NT2/D1 (cell line): ENCODE measurements around the gene GFRA1.

Source experiments
- DNase-seq: peaks from one replicate; pipeline ENCODE4 v3.0.0-alpha.2; 2011; ENCODE audit warnings: low read depth, low spot score
- H3K27me3 ChIP-seq: 2 replicates; pipeline ENCODE4 v1.6.0; 2011; ENCODE audit warnings: mild to moderate bottlenecking; ENCODE audit not compliant: insufficient read length, insufficient read depth
- H3K36me3 ChIP-seq: 2 replicates; pipeline ENCODE4 v1.6.1; 2011; ENCODE audit warnings: mild to moderate bottlenecking, low read length, mixed read lengths; ENCODE audit not compliant: insufficient read depth, insufficient read length
- H3K4me1 ChIP-seq: 2 replicates; pipeline ENCODE4 v1.5.1; 2011; ENCODE audit not compliant: insufficient read depth, insufficient read length
- H3K4me3 ChIP-seq: 2 replicates; pipeline ENCODE4 v1.5.1; 2011; ENCODE audit warnings: low read depth; ENCODE audit not compliant: insufficient read length
- H3K9ac ChIP-seq: 2 replicates; pipeline ENCODE4 v1.6.0; 2011; ENCODE audit warnings: low read depth; ENCODE audit not compliant: insufficient read length
- H3K9me3 ChIP-seq: 2 replicates; pipeline ENCODE4 v1.5.1; 2011; ENCODE audit warnings: mild to moderate bottlenecking, low read length; ENCODE audit not compliant: insufficient read depth
- SUZ12 ChIP-seq: IDR thresholded peaks from 2 replicates; pipeline ENCODE4 v1.6.1; 2011; ENCODE audit not compliant: insufficient read length, insufficient read depth; ENCODE audit errors: extremely low read depth
- YY1 ChIP-seq: IDR thresholded peaks from 2 replicates; pipeline ENCODE4 v1.6.1; 2011; ENCODE audit not compliant: insufficient read length, insufficient read depth
- ZNF274 ChIP-seq: IDR thresholded peaks from 2 replicates; pipeline ENCODE4 v1.6.1; 2011; ENCODE audit warnings: mild to moderate bottlenecking, low read depth, low read length

The GFRA1 gene

GRCh38 chr10:116272440-116273283, at the start of gene GFRA1:
Gene GFRA1, minus strand, starts transcription at chr10:116273206. Its CDS starts 1,177 bp downstream, at chr10:116272029.
- DNase-seq, result no peak
- H3K4me3 ChIP-seq, result peak within 1 kb of the TSS; percentile 61

GRCh38 chr10:116316503-116316902, 43.5 kb upstream of the GFRA1 start:
- H3K4me3 ChIP-seq, result no peak overlapping the region
- no peaks in the 10 kb centered on the region for H3K27me3 ChIP-seq
- no peaks in the 10 kb centered on the region for H3K4me1 ChIP-seq
- TF ChIP-seq ZNF274 (no peak), SUZ12 (no peak), YY1 (no peak)
- no peaks in the 10 kb centered on the region for H3K36me3 ChIP-seq
- H3K9ac ChIP-seq, result no peak overlapping the region
- no peaks in the 10 kb centered on the region for H3K9me3 ChIP-seq
- DNase-seq, result no peak

More at GRCh38 chr10:116272440-116273283, at the start of gene GFRA1:
- no peak for TF ChIP-seq ZNF274
- TF ChIP-seq SUZ12, result no peak
- no peak for TF ChIP-seq YY1
- Histone ChIP-seq H3K36me3 (no peaks in the 10 kb centered on the region), H3K4me1 (no peaks in the 10 kb centered on the region), H3K9me3 (no peaks in the 10 kb centered on the region), H3K27me3 (peaks cover 81% of the 10 kb centered on the region), H3K9ac (peak within 1 kb of the TSS; percentile 61)

GRCh38 chr10:116312548-116312947, 39.5 kb upstream of the GFRA1 start:
- TF ChIP-seq ZNF274, result no peak
- no peak for TF ChIP-seq YY1
- no peak for TF ChIP-seq SUZ12
- H3K9ac ChIP-seq, result no peak overlapping the region

GRCh38 chr10:116311706-116312490, 38.9 kb upstream of the GFRA1 start:
- Histone ChIP-seq H3K9me3 (no peaks in the 10 kb centered on the region), H3K4me3 (no peak overlapping the region), H3K27me3 (no peaks in the 10 kb centered on the region), H3K4me1 (no peaks in the 10 kb centered on the region), H3K9ac (no peak overlapping the region), H3K36me3 (no peaks in the 10 kb centered on the region)
- TF ChIP-seq YY1 (no peak), SUZ12 (no peak), ZNF274 (no peak)
- DNase-seq, result no peak

More at GRCh38 chr10:116312548-116312947, 39.5 kb upstream of the GFRA1 start:
- no peak for DNase-seq
- no peak overlapping the region for H3K4me3 ChIP-seq
- H3K9me3 ChIP-seq, result no peaks in the 10 kb centered on the region
- no peaks in the 10 kb centered on the region for H3K4me1 ChIP-seq
- H3K36me3 ChIP-seq, result no peaks in the 10 kb centered on the region
- no peaks in the 10 kb centered on the region for H3K27me3 ChIP-seq

GRCh38 chr10:116311016-116311415, 38.0 kb upstream of the GFRA1 start:
- no peak for DNase-seq
- H3K36me3 ChIP-seq, result no peaks in the 10 kb centered on the region
- no peaks in the 10 kb centered on the region for H3K4me1 ChIP-seq
- no peak overlapping the region for H3K4me3 ChIP-seq
- TF ChIP-seq YY1, result no peak
- TF ChIP-seq SUZ12, result no peak
- no peak for TF ChIP-seq ZNF274
- no peaks in the 10 kb centered on the region for H3K27me3 ChIP-seq
- H3K9ac ChIP-seq, result no peak overlapping the region
- no peaks in the 10 kb centered on the region for H3K9me3 ChIP-seq

GRCh38 chr10:116307455-116307854, 34.4 kb upstream of the GFRA1 start:
- Histone ChIP-seq H3K36me3 (no peaks in the 10 kb centered on the region), H3K9me3 (no peaks in the 10 kb centered on the region), H3K9ac (no peak overlapping the region), H3K4me1 (no peaks in the 10 kb centered on the region), H3K4me3 (no peak overlapping the region), H3K27me3 (no peaks in the 10 kb centered on the region)
- TF ChIP-seq SUZ12, result no peak
- no peak for TF ChIP-seq ZNF274
- TF ChIP-seq YY1, result no peak
- no peak for DNase-seq

GRCh38 chr10:116306847-116307246, 33.8 kb upstream of the GFRA1 start:
- Histone ChIP-seq H3K27me3 (no peaks in the 10 kb centered on the region), H3K4me1 (no peaks in the 10 kb centered on the region), H3K9me3 (no peaks in the 10 kb centered on the region), H3K36me3 (no peaks in the 10 kb centered on the region), H3K4me3 (no peak overlapping the region), H3K9ac (no peak overlapping the region)
- TF ChIP-seq SUZ12, result no peak
- no peak for TF ChIP-seq YY1
- no peak for TF ChIP-seq ZNF274
- DNase-seq, result no peak
